ENCODE results near the gene PCCA. TPM values are rescaled to one million over a fixed set of nuclear protein-coding genes. Genes with fewer than 3 reads are reported as not detected.
A peak's percentile ranks its signal among the peaks of the same experiment; 100 is the strongest.

Gene PCCA
- total RNA-seq, 3 donors from 2014 or later: 46.6 to 69.8 (median 64.7) TPM

- Histone ChIP-seq H3K4me1 (no peaks in the 10 kb centered on the region), H3K27me3 (no peaks in the 10 kb centered on the region), H3K9me3 (no peaks in the 10 kb centered on the region), H3K36me3 (no peaks in the 10 kb centered on the region), H3K27ac (no peak overlapping the region), H3K4me3 (no peak overlapping the region)
- DNase-seq (ENCODE audit: low spot score in 2 of 2): no peak
- TF ChIP-seq CTCF (IDR thresholded peaks at IDR 0.05) (no peak), POLR2AphosphoS5 (IDR thresholded peaks at IDR 0.05) (no peak), POLR2A (IDR thresholded peaks at IDR 0.05) (no peak)
- intact Hi-C loops (cut with DNase I; ENCODE audit: low total_unique reads): no loop called here
Observed at GRCh38 chr13:100231176-100231575, 142.3 kb downstream of the PCCA start.

- intact Hi-C loops (cut with DNase I; ENCODE audit: low total_unique reads): no loop called here
- H3K9me3 ChIP-seq: no peaks in the 10 kb centered on the region
- H3K27me3 ChIP-seq: no peaks in the 10 kb centered on the region
- H3K27ac ChIP-seq: no peak overlapping the region
- no peak overlapping the region for H3K4me3 ChIP-seq
- DNase-seq (ENCODE audit: low spot score in 2 of 2): no peak
- no peak for TF ChIP-seq POLR2A (IDR thresholded peaks at IDR 0.05)
- no peak for TF ChIP-seq POLR2AphosphoS5 (IDR thresholded peaks at IDR 0.05)
- TF ChIP-seq CTCF (IDR thresholded peaks at IDR 0.05): no peak
- H3K4me1 ChIP-seq: no peaks in the 10 kb centered on the region
- H3K36me3 ChIP-seq: no peaks in the 10 kb centered on the region
Observed at GRCh38 chr13:100234006-100234405, 145.1 kb downstream of the PCCA start.

GRCh38 chr13:100234524-100235136 is 145.7 kb downstream of the PCCA start:
- Histone ChIP-seq H3K27me3 (no peaks in the 10 kb centered on the region), H3K9me3 (no peaks in the 10 kb centered on the region), H3K4me1 (no peaks in the 10 kb centered on the region), H3K4me3 (no peak overlapping the region), H3K27ac (no peak overlapping the region), H3K36me3 (no peaks in the 10 kb centered on the region)
- intact Hi-C loops (cut with DNase I; ENCODE audit: low total_unique reads): no loop called here
- TF ChIP-seq POLR2A (IDR thresholded peaks at IDR 0.05): no peak
- TF ChIP-seq POLR2AphosphoS5 (IDR thresholded peaks at IDR 0.05): no peak
- TF ChIP-seq CTCF (IDR thresholded peaks at IDR 0.05): no peak
- no peak for DNase-seq (ENCODE audit: low spot score in 2 of 2)

- no peaks in the 10 kb centered on the region for H3K4me1 ChIP-seq
- intact Hi-C loops (cut with DNase I; ENCODE audit: low total_unique reads): no loop called here
- no peaks in the 10 kb centered on the region for H3K36me3 ChIP-seq
- no peak overlapping the region for H3K27ac ChIP-seq
- H3K9me3 ChIP-seq: no peaks in the 10 kb centered on the region
- peak; percentile 11 to 71 (median 66) for TF ChIP-seq CTCF (IDR thresholded peaks at IDR 0.05)
- no peak for TF ChIP-seq POLR2AphosphoS5 (IDR thresholded peaks at IDR 0.05)
- H3K27me3 ChIP-seq: no peaks in the 10 kb centered on the region
- no peak for DNase-seq (ENCODE audit: low spot score in 2 of 2)
- H3K4me3 ChIP-seq: no peak overlapping the region
Observed at GRCh38 chr13:100235311-100235901, 146.5 kb downstream of the PCCA start.

GRCh38 chr13:100240109-100240779 is 151.4 kb downstream of the PCCA start:
- no peak for DNase-seq (ENCODE audit: low spot score in 2 of 2)
- Histone ChIP-seq H3K27me3 (no peaks in the 10 kb centered on the region), H3K9me3 (no peaks in the 10 kb centered on the region), H3K27ac (no peak overlapping the region), H3K4me3 (no peak overlapping the region), H3K4me1 (no peaks in the 10 kb centered on the region), H3K36me3 (no peaks in the 10 kb centered on the region)
- intact Hi-C loops (cut with DNase I; ENCODE audit: low total_unique reads): no loop called here
- TF ChIP-seq POLR2A (IDR thresholded peaks at IDR 0.05) (no peak), POLR2AphosphoS5 (IDR thresholded peaks at IDR 0.05) (no peak), CTCF (IDR thresholded peaks at IDR 0.05) (no peak)

All from breast epithelium (tissue), 4 donors.